Endothelial cell of umbilical vein (primary cell): ENCODE data around the gene HEMGN.

ENCODE experiments used
- EZH2 ChIP-seq: IDR thresholded peaks from 2 replicates; pipeline ENCODE4 v1.6.1; 2012; ENCODE audit warnings: borderline replicate concordance, low read depth, mild to moderate bottlenecking, moderate library complexity, low read length, inconsistent platforms; ENCODE audit not compliant: severe bottlenecking
- FOS ChIP-seq: IDR thresholded peaks from 2 replicates; pipeline ENCODE4 v1.6.1; 2011; ENCODE audit warnings: mild to moderate bottlenecking, low read length, moderate library complexity, borderline replicate concordance; ENCODE audit not compliant: insufficient read depth
- GATA2 ChIP-seq: IDR thresholded peaks from 2 replicates; pipeline ENCODE4 v1.7.0; 2011; ENCODE audit warnings: low read depth, mild to moderate bottlenecking, moderate library complexity, mixed read lengths, low read length; ENCODE audit not compliant: insufficient read length, insufficient read depth
- JUN ChIP-seq: IDR thresholded peaks from 2 replicates; pipeline ENCODE4 v1.6.1; 2011; ENCODE audit warnings: borderline replicate concordance, low read depth; ENCODE audit not compliant: insufficient read length, insufficient read depth
- MYC ChIP-seq: IDR thresholded peaks from one replicate; pipeline ENCODE4 v1.6.1; 2011; ENCODE audit warnings: mild to moderate bottlenecking, low read depth, low read length
- POLR2A ChIP-seq: IDR thresholded peaks from 2 replicates; pipeline ENCODE4 v1.6.1; 2012; ENCODE audit warnings: low read depth, mild to moderate bottlenecking, control low read depth, low read length
- POLR2AphosphoS5 ChIP-seq: IDR thresholded peaks from 2 replicates; pipeline ENCODE4 v1.6.1; 2012; ENCODE audit warnings: low read depth, mild to moderate bottlenecking, control low read depth, low read length, moderate library complexity; ENCODE audit not compliant: insufficient read depth
- TF ChIP-seq, protein P1 (sequence below), 2 donors: IDR thresholded peaks; 1 replicate in 1 of 2; 2 replicates in 1 of 2; pipeline ENCODE4 v1.5.1; 2011; ENCODE audit warnings: low read length in 2 of 2, mild to moderate bottlenecking in 2 of 2, moderate library complexity in 2 of 2, control low read depth in 1 of 2, inconsistent platforms in 1 of 2, low read depth in 1 of 2; ENCODE audit not compliant: insufficient read depth in 1 of 2; ENCODE audit errors: extremely low read depth in 1 of 2
- TF ChIP-seq, protein P2 (sequence below): IDR thresholded peaks from 2 replicates; pipeline ENCODE4 v1.6.1; 2011; ENCODE audit not compliant: insufficient read depth, insufficient read length

DNA sequence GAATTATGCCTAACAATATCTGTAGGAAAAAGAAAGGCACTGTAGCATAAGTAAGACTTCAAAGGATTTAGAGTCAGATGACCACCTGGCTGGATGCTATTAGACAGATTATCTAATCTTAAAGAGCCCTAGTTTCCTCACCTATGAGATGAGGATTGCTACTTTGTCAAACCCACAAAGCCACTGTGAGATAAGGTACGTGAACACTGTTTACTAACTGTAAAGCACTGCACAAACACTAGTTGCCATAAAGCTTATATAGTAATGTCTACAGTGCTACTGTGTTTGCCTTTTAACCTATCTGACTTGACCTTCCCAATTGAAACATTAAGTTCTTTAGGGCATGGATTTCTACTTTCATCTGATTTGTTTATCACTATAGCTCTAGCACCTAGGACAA is 26.0 kb downstream of the HEMGN start:
- no peak for TF ChIP-seq EZH2
- TF ChIP-seq, protein P1, sequence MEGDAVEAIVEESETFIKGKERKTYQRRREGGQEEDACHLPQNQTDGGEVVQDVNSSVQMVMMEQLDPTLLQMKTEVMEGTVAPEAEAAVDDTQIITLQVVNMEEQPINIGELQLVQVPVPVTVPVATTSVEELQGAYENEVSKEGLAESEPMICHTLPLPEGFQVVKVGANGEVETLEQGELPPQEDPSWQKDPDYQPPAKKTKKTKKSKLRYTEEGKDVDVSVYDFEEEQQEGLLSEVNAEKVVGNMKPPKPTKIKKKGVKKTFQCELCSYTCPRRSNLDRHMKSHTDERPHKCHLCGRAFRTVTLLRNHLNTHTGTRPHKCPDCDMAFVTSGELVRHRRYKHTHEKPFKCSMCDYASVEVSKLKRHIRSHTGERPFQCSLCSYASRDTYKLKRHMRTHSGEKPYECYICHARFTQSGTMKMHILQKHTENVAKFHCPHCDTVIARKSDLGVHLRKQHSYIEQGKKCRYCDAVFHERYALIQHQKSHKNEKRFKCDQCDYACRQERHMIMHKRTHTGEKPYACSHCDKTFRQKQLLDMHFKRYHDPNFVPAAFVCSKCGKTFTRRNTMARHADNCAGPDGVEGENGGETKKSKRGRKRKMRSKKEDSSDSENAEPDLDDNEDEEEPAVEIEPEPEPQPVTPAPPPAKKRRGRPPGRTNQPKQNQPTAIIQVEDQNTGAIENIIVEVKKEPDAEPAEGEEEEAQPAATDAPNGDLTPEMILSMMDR (IDR thresholded peaks at IDR 0.05; ENCODE audit: extremely low read depth in 1 of 2, insufficient read depth in 1 of 2, low read depth in 1 of 2, low read length in 2 of 2): no peak
- TF ChIP-seq, protein P2, sequence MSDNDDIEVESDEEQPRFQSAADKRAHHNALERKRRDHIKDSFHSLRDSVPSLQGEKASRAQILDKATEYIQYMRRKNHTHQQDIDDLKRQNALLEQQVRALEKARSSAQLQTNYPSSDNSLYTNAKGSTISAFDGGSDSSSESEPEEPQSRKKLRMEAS: no peak
- no peak for TF ChIP-seq POLR2A
- no peak for TF ChIP-seq MYC
- TF ChIP-seq POLR2AphosphoS5: no peak
- no peak for TF ChIP-seq GATA2
- no peak for TF ChIP-seq JUN
- TF ChIP-seq FOS: no peak
